Stimulated activated CD4-positive, alpha-beta T cell treated with anti-CD3 and anti-CD28 coated beads, Interleukin-4, amount 100 ng/mL, for 48 hours (primary cell): Measurements from ENCODE around the gene COL1A1.

Experiments
- DNase-seq, 2 donors: peaks; one replicate each; pipeline ENCODE4 v3.0.0-alpha.2; 2020; ENCODE audit warnings: low read depth in 2 of 2

Gene COL1A1

DNA sequence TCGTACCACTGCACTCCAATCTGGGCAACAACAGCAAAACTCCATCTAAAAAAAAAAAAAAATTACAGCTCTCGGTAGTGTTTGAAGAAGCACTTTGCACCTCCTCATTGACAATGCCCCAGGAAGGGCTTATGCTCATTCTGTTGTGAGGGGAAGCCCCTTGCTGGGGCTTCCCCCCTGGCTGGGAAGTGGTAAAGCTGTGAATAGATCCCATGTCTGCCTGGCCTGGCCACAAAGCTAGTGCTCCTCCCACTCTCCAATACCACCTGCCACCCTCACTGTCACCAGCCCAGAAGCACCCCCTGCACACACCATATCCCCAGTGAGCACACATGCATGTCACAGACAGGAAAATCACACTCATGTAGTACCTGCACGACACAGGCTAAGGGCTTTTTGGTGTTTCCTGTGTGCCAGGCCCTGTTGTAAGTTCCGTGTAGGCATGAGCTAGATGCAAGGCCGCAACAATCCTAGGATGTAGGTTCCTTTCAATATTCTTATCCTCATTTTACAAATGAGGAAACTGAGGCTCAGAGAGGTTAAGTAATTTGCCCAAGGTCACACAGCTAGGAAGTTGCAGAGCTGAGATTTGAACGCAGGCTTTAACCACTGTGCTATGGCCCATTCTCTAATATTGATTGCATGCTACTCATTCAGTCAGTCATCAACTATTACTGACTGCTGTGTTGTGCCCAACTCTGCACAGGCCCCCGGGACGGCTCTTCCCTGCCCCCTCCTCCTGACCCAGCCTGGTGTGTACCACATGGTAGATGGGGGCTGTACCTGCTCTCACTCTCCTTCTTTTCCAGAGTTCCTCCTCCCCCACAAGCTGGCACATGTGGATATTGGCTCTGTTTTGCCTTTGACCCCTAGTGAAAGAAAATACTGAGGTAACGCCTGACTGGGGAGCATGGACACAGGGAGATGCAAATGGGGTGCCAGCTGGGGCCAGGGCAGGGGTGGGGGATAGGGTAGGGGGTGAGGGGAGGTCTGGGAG is 11.9 kb upstream of the COL1A1 start:
- DNase-seq = no peak

DNA sequence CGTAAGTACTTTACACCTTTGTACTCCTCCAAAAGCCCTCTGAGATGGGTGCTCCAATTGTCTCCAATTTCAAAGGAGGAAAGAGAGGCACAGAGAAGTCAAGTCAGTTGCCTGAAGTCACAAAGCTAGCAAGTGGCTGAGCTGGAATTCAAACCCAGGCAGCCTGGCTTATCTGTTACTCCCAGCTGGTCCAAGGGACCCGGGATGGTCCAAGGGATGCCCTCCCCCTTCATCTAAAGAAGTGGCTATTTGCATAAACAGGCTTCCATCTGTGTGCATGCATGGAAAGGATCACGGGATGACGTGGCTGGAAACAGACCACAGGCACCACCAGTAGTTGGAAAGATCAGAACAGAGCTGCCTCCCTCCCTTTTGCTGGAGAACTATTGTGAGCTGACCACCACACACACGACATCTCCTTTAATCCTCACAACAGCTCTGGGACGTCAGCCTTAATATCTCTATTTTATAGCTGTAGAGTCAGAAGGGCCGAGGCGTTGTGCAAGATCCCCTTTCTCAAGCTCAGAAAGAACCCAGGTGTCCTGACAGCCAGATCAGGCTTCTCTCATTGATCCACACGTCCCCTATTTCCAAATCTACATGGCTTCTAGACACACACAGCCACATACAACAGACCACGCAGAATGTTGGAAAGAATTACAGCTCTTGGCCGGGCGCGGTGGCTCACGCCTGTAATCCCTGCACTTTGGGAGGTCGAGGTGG is 10.9 kb upstream of the COL1A1 start:
- DNase-seq = no peak

DNA sequence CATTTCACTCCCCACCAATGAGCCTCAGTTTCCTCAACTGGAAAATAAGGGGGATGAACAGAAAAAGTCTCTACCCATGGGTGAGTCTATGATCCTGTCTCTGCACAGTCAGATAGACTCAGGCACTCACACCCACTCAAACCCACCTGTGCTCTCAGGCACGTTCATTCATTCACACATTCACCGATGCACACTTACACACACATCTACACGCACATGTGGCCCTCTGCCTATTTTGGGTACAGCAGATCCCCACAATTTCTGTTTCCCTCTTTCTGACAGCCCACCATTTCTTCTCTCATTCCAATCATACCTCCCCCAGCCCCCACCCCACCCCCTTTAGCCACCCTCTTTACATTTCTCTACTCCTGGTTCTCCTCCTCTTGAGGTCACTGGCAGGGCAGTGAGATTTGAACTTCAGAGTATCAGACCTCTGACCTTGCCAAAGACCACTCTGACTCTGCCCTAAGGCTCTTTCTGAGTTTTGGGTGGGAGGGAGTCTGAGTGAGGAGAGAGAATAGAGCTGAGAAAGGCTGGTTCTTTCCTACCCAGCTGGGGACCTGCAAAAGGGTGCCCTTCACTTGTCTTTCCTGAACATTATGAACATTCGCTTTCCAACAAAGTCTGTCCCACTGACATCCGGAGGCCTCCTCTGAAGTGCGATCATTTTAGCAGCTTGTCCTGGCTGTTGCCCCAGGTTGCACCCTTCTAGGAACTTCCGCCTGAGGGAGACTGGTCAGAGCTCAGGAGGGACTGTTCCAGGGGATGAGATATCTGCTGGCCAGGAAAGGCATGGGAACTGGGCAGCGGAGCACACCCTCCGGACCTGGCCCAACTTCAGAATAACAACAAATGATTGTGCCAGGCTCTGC is 10.1 kb upstream of the COL1A1 start:
- DNase-seq = no peak

DNA sequence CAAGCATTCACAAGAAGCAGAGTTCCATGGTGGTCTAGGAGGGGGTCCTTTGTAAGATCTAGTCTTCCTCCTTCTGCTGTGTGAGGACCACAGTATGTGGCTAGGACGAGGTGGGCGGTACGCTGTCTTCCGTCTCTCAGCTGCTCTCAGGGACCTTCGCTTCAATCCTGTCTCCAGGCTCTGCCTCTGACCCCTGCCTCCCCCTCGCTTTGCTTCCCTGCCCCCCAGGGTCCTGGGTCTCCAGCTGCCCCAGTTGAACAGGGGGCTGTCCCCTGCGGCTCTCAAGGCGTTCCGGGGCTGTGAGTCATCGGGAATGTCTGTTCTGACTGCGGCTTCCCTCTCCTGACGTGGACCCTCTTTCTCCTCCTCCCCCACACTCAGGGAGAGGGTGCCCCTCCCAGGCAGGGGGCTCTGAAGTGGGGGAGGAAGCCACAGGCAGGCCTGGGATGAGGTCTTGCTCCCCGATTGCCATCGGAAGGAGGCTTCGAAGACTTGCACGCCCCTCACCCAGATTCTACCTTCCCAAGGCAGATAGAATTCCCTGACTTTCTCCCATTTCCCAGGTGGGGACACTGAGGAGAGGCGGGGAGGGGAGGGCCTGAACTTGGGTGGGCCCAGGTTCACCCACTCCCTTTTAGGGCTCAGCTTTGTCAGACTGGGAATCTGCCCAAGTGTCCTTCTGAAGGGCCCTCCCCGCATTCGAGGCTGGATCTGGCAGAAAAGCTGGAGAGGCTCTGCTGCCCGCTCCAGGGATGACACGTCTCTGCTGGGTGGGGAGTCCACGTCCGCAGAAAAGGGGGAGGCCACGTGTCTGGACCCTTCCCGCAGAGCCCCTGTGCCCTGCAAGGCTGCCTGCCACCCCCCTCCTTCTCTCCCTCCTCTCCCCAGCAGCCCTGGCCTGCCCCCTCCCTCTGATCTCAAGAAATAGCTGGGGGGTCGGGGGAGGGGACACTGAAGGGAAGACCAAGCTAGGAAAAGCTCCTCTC is 9.1 kb upstream of the COL1A1 start:
- DNase-seq = no peak

DNA sequence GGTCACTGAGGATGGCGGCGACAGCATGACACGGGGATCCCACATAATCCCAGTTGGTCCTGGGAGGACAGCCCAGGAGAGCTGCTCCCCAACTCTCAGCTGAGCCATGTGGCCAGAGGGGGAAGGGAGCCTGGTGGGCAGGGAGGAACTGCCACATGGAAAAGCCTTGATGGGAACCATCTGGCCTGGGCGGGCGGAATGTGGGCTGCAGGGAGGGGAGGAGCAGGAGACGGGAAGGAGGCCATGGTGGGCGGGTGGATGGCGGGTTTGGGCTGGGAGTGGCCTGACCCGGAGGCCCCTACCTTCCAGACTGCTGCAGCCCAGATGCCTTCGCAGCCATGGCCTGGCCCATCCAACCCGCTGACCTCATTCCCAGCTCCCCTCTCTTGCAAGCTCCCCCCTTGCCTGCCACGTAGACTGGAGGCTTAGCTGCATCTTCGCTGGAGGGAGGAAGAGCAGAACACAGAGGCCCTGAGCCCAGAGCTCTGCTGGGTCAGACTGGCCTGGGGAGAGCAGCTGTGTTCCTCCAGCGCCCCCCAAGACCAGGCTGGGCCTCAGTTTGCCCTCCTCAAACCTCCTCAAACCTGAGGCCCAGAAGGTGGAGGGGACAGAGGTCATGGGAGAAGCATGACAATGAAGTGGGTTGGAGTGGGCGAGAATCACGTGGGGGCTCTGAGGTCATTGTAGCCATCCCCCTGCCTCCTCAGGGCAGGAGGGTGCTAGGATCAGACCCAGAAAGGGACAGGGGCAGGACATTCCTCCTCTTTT is 8.2 kb upstream of the COL1A1 start:
- no peak for DNase-seq

DNA sequence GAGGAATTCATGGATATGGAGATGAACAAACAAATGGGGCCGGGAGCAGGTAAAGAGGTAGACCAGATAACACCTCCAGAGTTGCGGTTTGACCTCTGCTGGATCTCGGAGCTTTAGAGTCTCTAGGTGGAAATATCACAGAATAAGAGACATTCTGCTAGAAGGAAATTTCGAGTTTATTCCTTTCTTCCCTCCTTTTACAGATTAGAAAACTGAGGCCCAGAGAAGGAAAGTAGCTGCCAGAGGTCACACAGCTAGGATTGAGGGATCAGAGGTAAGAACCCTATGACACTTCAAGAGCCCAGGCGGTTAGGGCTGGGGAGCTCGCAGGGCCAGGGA is 7.7 kb upstream of the COL1A1 start:
- no peak for DNase-seq

DNA sequence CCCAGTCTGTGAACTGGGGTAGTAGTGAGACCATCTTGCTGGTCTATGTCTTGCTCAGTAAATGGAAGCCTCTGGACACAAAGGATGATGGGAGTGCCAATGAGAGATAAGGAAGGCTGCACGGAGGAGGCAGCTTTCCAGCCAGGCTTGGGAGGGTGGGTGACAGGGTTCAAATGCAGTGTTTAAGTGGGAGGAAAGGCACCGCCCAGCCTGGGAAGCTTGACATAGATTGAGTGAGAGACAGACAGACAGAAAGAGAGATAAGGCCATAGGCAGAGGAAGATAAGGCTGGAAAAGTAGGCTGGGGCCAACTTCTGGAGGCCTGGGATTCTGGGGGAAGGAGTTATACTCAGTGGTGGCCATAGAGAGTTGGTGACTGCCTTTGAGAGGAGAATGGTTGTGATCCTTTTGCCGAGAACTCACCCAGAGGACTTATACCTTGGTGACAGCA is 7.2 kb upstream of the COL1A1 start:
- no peak for DNase-seq

DNA sequence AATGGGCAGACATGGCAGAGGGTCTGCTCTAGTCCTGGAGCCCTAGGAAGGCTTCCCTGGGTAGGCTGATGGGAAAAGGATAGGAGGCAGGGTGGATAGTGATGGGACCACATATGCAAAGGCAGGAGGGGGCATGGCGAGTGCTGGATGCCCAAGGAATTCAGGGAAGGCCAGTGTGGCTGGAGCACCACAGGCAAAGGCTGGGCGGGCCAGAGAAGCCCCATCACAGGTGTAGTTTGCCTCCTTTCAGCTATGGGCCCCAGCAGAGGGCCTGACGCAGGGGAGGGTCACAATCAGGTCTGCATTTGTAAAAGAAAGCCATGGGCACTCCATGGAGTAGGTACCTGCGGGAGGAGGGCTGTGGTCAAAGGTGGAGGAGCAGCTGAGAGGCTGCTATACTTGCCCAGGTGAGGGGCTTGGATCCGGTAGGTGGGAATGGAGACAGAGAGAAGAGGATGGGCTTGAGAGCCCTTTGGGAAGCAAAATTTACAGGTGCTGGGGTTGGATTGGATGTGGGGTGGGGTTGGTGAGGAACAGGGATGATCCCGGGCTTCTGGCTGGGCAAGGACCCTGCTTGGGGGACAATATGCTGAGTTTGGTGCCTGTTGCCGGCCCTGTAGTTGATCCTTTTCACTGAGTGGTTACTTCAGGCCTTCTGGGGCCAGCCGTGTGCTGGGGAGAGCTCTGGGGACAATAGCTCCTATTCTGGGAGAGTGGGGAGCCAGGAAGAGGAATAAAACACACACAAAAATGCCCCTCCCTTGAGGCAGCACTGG is 6.5 kb upstream of the COL1A1 start:
- DNase-seq = no peak

DNA sequence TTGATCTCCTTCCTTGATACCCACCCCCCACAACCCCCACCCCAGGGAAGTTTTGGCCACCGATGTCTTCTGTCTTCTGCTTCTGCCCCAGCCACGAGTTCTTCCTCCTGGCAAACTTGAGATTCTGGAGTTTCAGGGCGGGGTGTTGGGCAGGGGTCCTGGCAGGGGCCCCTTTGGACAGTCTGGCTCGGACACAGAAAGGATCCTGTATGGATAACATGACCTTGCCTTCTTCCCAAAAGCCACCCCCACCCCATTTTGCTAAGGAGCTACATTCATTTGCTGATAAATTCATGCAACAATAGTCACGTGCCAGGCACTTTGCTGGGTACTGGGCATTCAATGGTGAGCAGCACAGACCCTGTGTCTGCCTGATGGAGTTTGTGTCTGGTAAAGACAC is 5.9 kb upstream of the COL1A1 start:
- no peak for DNase-seq

DNA sequence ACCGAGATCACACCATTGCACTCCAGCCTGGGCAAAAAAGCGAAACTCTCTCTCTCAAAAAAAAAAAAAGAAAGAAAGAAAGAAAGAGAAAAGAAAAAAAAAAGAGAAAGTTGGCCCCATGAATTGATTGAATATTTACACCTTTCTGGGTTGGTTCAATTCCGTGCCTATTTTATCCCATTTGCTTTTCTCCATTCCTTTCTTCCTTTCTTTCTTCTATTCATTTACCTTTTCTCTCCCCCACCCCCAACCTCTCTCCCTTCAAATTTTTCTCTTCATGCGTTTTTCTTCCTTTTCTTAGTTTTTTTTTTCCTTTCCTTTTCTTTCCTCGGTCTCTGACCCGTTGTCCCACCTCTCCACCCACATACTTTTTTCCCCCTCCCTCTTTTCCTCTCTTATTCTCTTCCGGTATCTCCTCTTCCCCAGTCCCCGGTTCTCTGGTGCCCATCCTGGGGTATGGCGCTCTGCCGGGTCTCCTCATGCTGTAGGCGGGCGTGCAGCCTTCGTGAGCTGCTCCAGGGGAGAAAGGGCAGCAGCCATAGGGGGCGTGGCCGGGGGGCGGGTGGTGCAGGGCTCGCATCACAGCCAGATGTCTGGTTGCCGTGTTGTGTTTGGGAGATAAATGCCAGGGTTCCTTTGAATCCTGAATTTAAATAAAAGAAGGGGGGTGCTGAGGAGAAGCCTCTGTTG is 5.3 kb upstream of the COL1A1 start:
- DNase-seq = no peak

DNA sequence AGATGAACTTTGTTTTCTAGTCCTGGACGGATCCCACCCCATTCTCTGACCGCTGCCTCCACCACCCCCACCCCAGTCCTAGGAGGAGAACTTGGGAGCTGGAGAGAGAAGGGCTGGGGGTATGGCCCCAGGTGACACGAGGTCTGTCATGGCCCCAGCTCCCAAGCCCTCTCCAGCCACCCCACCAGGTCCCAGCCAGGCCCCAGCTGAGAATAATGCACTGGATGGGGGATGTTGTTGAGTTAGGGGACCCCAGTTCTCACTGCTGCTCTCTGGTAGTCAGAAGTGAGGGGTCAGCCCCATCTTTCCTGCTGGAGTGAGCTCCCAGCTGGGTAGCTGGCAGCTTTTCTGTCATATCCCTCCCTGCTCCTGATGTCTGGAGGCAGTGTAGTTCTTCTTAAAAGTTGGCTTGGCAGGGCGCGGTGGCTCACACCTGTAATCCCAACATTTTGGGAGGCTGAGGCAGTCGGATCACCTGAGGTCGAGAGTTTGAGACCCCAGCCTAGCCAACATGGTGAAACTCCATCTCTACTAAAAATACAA is 4.6 kb upstream of the COL1A1 start:
- DNase-seq = no peak

DNA sequence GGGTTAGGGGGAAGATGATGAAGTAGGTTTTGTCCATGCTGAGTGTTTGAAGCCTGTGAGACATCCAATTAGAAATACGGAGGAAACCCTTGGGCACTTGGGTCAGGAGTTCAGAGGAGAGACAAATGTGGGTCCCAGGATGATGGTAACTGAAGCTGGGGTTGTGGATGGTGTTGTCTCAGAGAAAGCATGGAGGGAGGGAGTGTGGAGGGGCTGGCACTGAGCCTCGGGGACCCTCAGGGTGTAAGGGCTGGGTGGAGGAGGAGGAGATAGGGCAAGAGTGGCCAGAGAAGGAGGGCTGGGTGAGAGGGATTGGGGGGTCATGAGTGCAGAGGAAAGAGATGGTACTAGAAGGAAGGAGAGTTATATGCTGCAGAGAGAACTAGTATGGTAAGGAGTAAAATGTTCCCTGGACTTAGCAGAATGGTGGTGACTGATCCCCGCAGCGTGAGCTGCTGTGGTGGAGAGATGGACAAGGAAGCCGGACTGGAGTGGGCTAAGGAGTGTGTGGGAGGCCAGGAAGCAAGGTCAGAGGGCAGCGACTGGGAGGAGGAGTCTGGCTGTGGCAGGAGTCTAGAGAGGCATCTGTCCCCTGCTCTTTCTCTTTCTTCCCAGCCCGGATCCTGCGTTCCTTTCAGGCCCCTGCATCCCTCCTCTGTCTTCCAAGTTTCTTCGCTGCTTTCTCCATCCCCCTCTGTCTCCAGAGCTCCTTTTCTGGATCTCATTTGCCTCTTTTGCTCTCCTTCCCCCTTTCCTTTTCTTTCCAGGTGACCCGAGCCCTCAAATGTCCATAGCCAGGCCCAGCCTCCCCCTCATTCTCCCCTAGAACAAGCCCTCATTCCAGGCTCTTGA is 3.9 kb upstream of the COL1A1 start:
- DNase-seq = no peak

DNA sequence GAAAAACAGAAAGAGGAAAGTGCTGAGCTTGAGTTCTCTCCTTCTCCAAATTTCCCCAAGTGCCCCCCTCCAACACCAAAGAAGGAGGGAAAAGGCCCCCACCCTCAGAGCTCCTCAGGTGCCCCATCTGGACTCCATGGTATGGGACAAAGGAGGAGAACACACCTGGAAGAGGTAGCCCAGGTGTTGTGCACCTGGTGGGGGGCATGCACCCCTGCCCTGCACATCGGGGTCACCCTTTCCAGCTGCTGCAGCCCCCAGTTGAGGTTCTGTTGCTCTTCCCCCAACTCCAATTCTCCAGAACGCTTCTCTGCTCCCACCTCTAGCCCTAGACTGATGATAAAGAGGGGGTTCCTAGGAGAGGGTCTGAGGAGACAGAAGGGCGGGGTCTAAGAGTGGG is 3.0 kb upstream of the COL1A1 start:
- no peak for DNase-seq

DNA sequence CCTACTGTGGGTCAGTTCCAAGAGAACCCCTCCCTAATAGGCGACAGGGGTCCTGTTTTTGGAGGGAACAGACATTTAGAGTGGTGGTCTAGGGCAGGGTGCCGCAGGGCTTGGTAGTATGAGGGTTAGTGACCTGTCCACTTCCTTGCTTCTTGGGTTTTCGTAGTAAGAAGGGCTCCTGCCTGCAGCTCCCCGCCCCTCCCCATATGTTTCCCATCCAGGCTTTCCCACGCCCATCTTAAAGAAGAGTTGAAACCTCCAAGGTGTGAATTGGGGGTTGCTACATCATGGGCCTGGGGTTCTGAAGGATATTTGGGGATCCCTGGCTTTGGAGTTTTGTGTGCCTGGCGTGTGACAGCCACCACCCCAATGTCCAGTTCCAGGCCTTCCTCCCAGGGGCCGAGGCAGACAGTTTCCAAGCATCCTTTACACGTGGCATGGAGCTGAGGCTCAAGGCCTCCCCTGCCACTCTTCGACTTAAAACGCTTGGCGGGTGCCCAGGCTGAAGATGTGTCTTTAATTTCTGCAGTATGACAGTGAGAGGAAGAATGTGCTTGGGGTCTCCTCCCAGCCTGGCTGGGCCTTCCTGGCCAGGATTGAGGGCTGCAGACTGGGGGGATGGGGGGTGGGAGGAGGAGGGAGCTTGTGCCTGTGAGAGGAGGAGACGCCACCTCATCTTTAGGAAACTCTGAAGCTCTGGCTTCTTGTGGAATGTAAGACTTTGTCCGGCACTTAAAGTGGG is 2.3 kb upstream of the COL1A1 start:
- DNase-seq = no peak

DNA sequence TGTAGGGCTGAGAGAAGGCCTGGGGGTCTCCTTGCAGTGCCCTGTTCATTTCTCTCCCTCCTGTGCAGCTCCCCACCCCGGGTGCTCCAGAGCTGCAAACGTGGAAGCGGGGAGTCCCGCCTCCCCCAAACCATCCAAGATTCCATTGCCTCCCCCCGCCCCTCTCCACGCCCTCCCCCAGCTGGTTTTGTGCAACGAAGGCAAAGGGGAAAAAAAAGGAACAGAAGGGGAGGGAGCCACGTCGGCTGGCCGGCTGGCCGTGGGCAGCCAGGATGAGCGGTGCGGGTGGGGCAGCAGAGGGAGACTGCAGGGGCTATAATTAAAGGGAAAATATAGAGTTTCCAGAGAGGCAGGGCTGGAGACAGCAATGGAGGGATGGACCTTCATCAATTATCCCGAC is 1.7 kb upstream of the COL1A1 start:
- no peak for DNase-seq

DNA sequence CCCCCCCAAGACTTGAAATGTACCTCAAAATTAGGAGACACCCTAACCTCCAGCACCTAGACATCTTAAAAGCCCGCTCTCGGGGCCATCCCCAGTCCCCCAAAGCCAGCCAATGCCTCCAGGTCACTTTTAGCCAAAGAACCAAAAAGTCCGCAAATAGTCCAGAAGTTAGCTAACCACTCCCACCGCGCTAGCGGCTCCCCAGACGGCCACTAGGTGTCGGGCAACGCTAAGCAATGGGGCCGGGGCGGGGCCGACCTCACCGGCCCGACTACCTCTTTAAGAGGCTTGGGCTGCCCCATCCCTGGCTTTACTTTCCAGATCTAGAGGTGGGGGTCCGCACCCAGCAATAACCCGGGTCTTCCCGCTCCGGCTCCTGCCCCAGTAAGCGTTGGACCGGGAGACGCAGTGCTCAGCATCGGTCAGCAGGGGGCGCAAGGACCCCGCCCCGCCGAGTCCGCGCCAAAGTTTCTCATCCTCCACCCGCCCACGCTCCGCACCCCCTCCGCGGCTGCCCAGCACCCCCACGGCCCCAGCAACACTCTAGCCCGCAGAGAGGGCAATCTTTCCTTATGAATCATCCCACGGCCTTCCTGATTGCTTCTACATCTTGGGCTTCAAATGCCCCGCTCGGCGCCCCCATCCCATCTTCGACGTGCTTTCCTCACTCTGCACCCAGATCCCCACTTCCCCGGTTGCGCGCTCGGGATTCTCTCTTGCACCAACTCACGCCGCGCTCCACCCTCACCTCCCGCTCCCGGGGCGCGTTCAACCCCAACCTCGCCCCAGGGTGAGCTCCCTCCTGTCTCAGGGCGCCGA is 765 bp downstream of the COL1A1 start:
- DNase-seq = peak; percentile 75 to 76
